GM12891 (cell line): ENCODE measurements around the gene SERPINB1.

Experiments
- PAX5 ChIP-seq: IDR thresholded peaks from 2 replicates; pipeline ENCODE4 v1.6.1; 2011; ENCODE audit warnings: low read length, moderate library complexity, mild to moderate bottlenecking; ENCODE audit not compliant: insufficient read depth, severe bottlenecking
- POLR2A ChIP-seq: IDR thresholded peaks from 2 replicates; pipeline ENCODE4 v1.6.1; 2011; ENCODE audit warnings: low read depth, low read length, control low read depth
- POLR2AphosphoS5 ChIP-seq: IDR thresholded peaks from 2 replicates; pipeline ENCODE4 v1.6.1; 2011; ENCODE audit warnings: low read depth, low read length, control low read depth
- POU2F2 ChIP-seq: IDR thresholded peaks from 2 replicates; pipeline ENCODE4 v1.6.1; 2011; ENCODE audit warnings: low read depth, mild to moderate bottlenecking, control low read depth, low read length, moderate library complexity
- SPI1 ChIP-seq: IDR thresholded peaks from 2 replicates; pipeline ENCODE4 v1.6.1; 2011; ENCODE audit warnings: low read depth, low read length, control low read depth
- TAF1 ChIP-seq: IDR thresholded peaks from 2 replicates; pipeline ENCODE4 v1.6.1; 2011; ENCODE audit warnings: low read depth, low read length, control low read depth

- no peak for TF ChIP-seq POLR2AphosphoS5
- no peak for TF ChIP-seq POLR2A
- no peak for TF ChIP-seq TAF1
- TF ChIP-seq SPI1: no peak
- no peak for TF ChIP-seq PAX5
- TF ChIP-seq POU2F2: no peak
Observed at GRCh38 chr6:2829253-2829652, 12.4 kb downstream of the SERPINB1 start.
